Heart left ventricle (tissue), 13 donors: ENCODE data around the gene C2CD4C.

Experiments
- POLR2A ChIP-seq, 2 donors: fragments of 450-650 bp; IDR thresholded peaks; one replicate each; pipeline ENCODE4 v1.6.1; 2017; ENCODE audit warnings: antibody characterized with exemption in 2 of 2, mild to moderate bottlenecking in 2 of 2, moderate library complexity in 2 of 2
- TF ChIP-seq, protein P1 (sequence below), 12 donors: fragments of 200-600 bp; sonication (generic) in 4 of 12; IDR thresholded peaks; one replicate each; pipeline versions ENCODE4 v1.5.0 to v1.8.0; 2018 to 2022; ENCODE audit warnings: antibody characterized with exemption in 12 of 12, mild to moderate bottlenecking in 5 of 12
- donor health status: ischemic (EF 13 %, LVEDD 7.1; RV severe dilation, severe dysfunction).
- donor health status: DM: no; HTN: yes; CAD: no.
- donor health status: DM: no; HTN: no; CAD: no.
- donor health status: ischemic (EF 25% LVEDD 6.9; RV normal size, moderate dysfunction).
- donor health status: ischemic (EF 25% LVEDD 5.7; RV mildly dilated, moderate dysfunction).
- donor health status: ischemic (EF 35%, LVEDD 5.7; RV mildly dilated, moderate dysfunction).
- donor health status: nonischemic (EF 11% LVEDD 7.7; RV severe dilation, severe dysfunction).
- donor health status: DM: yes; HTN: yes; CAD: no.
- donor health status: PGD.
- donor health status: ischemic (EF 29% LVEDD 5.4; RV normal size, mild dysfunction).
- donor health status: nonischemic (EF 23%, LVEDD 6.1; RV moderate dilation, normal function).

GRCh38 chr19:449916-450315 lies 41.0 kb upstream of the C2CD4C start:
- TF ChIP-seq, protein P1, sequence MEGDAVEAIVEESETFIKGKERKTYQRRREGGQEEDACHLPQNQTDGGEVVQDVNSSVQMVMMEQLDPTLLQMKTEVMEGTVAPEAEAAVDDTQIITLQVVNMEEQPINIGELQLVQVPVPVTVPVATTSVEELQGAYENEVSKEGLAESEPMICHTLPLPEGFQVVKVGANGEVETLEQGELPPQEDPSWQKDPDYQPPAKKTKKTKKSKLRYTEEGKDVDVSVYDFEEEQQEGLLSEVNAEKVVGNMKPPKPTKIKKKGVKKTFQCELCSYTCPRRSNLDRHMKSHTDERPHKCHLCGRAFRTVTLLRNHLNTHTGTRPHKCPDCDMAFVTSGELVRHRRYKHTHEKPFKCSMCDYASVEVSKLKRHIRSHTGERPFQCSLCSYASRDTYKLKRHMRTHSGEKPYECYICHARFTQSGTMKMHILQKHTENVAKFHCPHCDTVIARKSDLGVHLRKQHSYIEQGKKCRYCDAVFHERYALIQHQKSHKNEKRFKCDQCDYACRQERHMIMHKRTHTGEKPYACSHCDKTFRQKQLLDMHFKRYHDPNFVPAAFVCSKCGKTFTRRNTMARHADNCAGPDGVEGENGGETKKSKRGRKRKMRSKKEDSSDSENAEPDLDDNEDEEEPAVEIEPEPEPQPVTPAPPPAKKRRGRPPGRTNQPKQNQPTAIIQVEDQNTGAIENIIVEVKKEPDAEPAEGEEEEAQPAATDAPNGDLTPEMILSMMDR (IDR thresholded peaks at IDR 0.05), result no peak
- no peak for TF ChIP-seq POLR2A (IDR thresholded peaks at IDR 0.05)
